Keratinocyte (primary cell): Measurements from ENCODE around the gene RP9. TPM values are rescaled to one million over a fixed set of nuclear protein-coding genes. Genes with fewer than 3 reads are reported as not detected.

ENCODE experiments used
- DNase-seq: peaks from one replicate; pipeline ENCODE4 v3.0.0-alpha.2; 2011; ENCODE audit warnings: low read depth, missing footprints, low spot score
- FAIRE-seq: peaks from 2 replicates; lab custom pipeline; 2011; peaks lifted over from hg19 to GRCh38; lab: Jason Lieb, UNC
- H2AFZ ChIP-seq: 2 replicates; pipeline ENCODE4 v1.6.0; 2012; ENCODE audit warnings: low read length, control low read depth, inconsistent platforms; ENCODE audit not compliant: control insufficient read depth
- H3K27ac ChIP-seq: 2 replicates; pipeline ENCODE4 v1.5.1; 2011; ENCODE audit warnings: low read length; ENCODE audit not compliant: control insufficient read depth, insufficient read depth
- H3K27me3 ChIP-seq: 3 replicates; pipeline ENCODE4 v1.6.0; 2011; ENCODE audit warnings: low read length; ENCODE audit not compliant: control insufficient read depth, insufficient read depth; ENCODE audit errors: extremely low read depth
- H3K36me3 ChIP-seq, 2 experiments: 2 replicates in 1 of 2; 3 replicates in 1 of 2; pipeline ENCODE4 v1.5.1; 2011; ENCODE audit warnings: low read length in 2 of 2, mild to moderate bottlenecking in 1 of 2; ENCODE audit not compliant: control insufficient read depth in 2 of 2, insufficient read depth in 2 of 2; ENCODE audit errors: extremely low read depth in 1 of 2
- H3K4me1 ChIP-seq: 3 replicates; pipeline ENCODE4 v1.5.1; 2011; ENCODE audit warnings: low read length; ENCODE audit not compliant: control insufficient read depth, insufficient read depth; ENCODE audit errors: extremely low read depth
- H3K4me2 ChIP-seq: 3 replicates; pipeline ENCODE4 v1.6.0; 2011; ENCODE audit warnings: low read depth, low read length; ENCODE audit not compliant: control insufficient read depth, insufficient read depth; ENCODE audit errors: extremely low read depth
- H3K4me3 ChIP-seq, 3 experiments: fragments of 200-600 bp in 1 of 3; sonication (generic) in 1 of 3; 2 replicates in 2 of 3; 3 replicates in 1 of 3; pipeline ENCODE4 v1.5.1; 2011 to 2016; ENCODE audit warnings: low read length in 3 of 3, mild to moderate bottlenecking in 3 of 3, control low read depth in 2 of 3, inconsistent platforms in 1 of 3, low read depth in 1 of 3, mixed read lengths in 1 of 3, mixed run types in 1 of 3, moderate library complexity in 1 of 3; ENCODE audit not compliant: control insufficient read depth in 2 of 3, insufficient read depth in 2 of 3; ENCODE audit errors: extremely low read depth in 1 of 3
- H3K79me2 ChIP-seq: 2 replicates; pipeline ENCODE4 v1.6.0; 2012; ENCODE audit warnings: low read length; ENCODE audit not compliant: control insufficient read depth, insufficient read depth
- H3K9ac ChIP-seq: 3 replicates; pipeline ENCODE4 v1.6.0; 2011; ENCODE audit warnings: low read length; ENCODE audit not compliant: control insufficient read depth, insufficient read depth; ENCODE audit errors: extremely low read depth
- H3K9me1 ChIP-seq: 3 replicates; pipeline ENCODE4 v1.6.0; 2011; ENCODE audit warnings: low read length; ENCODE audit not compliant: control insufficient read depth, insufficient read depth; ENCODE audit errors: extremely low read depth
- H3K9me3 ChIP-seq: 2 replicates; pipeline ENCODE4 v1.5.1; 2012; ENCODE audit warnings: low read depth, low read length; ENCODE audit not compliant: control insufficient read depth
- H4K20me1 ChIP-seq: 3 replicates; pipeline ENCODE4 v1.6.0; 2011; ENCODE audit warnings: low read length; ENCODE audit not compliant: control insufficient read depth, insufficient read depth; ENCODE audit errors: extremely low read depth
- EZH2 ChIP-seq: IDR thresholded peaks from one replicate; pipeline ENCODE4 v1.6.1; 2012; ENCODE audit warnings: inconsistent platforms, mild to moderate bottlenecking, low read length, moderate library complexity
- dilution Hi-C: fragments of 300-500 bp; cut with MboI; formaldehyde crosslinking; loops from one replicate; pipeline ENCODE4 v1.7.0; 2020; ENCODE audit warnings: low sequenced_read_pairs; ENCODE audit not compliant: extremely low pct_ligation_motif_present
- polyA plus RNA-seq, 5 experiments: library from polyadenylated mRNA; depleted of rRNA in 3 of 5; stranded (reverse) in 3 of 5; stranded (forward) in 1 of 5; unstranded in 1 of 5; fragments of >200 nt; gene quantifications; 1 replicate in 1 of 5; 2 replicates in 3 of 5; 3 replicates in 1 of 5; pipeline versions ENCODE4 v1.2.1 to v1.2.3, GENCODE V29; 2011 to 2012; ENCODE audit warnings: missing spikeins in 2 of 5, low read depth in 1 of 5, low replicate concordance in 1 of 5
- TF ChIP-seq, protein P1 (sequence below), 3 experiments: IDR thresholded peaks in 1 of 3; conservative IDR thresholded peaks in 1 of 3; optimal IDR thresholded peaks in 1 of 3; 2 replicates in 2 of 3; 3 replicates in 1 of 3; pipeline versions ENCODE3 to v1.5.1; 2011; ENCODE audit warnings: low read length in 3 of 3, mild to moderate bottlenecking in 3 of 3, moderate library complexity in 2 of 3, control low read depth in 1 of 3, inconsistent platforms in 1 of 3; ENCODE audit not compliant: insufficient read depth in 2 of 3; ENCODE audit errors: extremely low read depth in 1 of 3

RP9 gene
- polyA plus RNA-seq, 1 donor (not counting 4 experiments of a cell fraction or from before 2014, with no cell fraction given): 17.4 TPM

DNA sequence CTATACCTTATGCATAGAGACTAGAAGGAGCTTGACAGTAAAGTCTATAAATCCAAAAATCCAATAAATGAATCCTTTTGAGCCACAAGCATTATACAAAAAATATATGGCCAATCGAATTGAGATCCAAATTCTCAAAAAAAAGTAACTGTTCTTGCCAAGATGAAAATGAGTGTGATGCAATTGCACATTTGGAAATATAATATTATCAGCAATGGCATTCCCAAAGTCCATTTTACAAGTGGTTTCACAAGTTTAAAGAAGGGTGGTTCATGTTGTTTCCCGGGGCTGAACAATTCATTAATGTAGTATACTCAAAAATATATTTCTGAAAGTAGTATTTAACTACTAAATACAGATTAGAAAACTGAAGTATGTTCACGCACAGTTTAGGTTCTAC lies 7.3 kb downstream of the RP9 start:
- TF ChIP-seq, protein P1, sequence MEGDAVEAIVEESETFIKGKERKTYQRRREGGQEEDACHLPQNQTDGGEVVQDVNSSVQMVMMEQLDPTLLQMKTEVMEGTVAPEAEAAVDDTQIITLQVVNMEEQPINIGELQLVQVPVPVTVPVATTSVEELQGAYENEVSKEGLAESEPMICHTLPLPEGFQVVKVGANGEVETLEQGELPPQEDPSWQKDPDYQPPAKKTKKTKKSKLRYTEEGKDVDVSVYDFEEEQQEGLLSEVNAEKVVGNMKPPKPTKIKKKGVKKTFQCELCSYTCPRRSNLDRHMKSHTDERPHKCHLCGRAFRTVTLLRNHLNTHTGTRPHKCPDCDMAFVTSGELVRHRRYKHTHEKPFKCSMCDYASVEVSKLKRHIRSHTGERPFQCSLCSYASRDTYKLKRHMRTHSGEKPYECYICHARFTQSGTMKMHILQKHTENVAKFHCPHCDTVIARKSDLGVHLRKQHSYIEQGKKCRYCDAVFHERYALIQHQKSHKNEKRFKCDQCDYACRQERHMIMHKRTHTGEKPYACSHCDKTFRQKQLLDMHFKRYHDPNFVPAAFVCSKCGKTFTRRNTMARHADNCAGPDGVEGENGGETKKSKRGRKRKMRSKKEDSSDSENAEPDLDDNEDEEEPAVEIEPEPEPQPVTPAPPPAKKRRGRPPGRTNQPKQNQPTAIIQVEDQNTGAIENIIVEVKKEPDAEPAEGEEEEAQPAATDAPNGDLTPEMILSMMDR (optimal IDR thresholded peaks at IDR 0.05 in 1 of 3, IDR thresholded peaks at IDR 0.05 in 1 of 3, conservative IDR thresholded peaks at IDR 0.05 in 1 of 3; ENCODE audit: extremely low read depth in 1 of 3, insufficient read depth in 2 of 3, low read length in 3 of 3): no peak
- no peak for TF ChIP-seq EZH2
- no peak overlapping the region for H2AFZ ChIP-seq
- no peaks in the 10 kb centered on the region for H3K9me3 ChIP-seq
- no peak for FAIRE-seq
- H4K20me1 ChIP-seq: no peaks in the 10 kb centered on the region
- no peak for DNase-seq
- dilution Hi-C loops: no loop called here
- H3K27ac ChIP-seq: no peak overlapping the region
- no peak overlapping the region for H3K4me3 ChIP-seq
- no peaks in the 10 kb centered on the region for H3K9me1 ChIP-seq
- H3K27me3 ChIP-seq: no peaks in the 10 kb centered on the region
- no peak overlapping the region for H3K4me2 ChIP-seq
- peaks cover 42% of the 10 kb centered on the region for H3K79me2 ChIP-seq
- no peaks in the 10 kb centered on the region for H3K4me1 ChIP-seq
- H3K9ac ChIP-seq: no peak overlapping the region
- H3K36me3 ChIP-seq: peaks cover 13 to 26% of the 10 kb centered on the region in 2 experiments

DNA sequence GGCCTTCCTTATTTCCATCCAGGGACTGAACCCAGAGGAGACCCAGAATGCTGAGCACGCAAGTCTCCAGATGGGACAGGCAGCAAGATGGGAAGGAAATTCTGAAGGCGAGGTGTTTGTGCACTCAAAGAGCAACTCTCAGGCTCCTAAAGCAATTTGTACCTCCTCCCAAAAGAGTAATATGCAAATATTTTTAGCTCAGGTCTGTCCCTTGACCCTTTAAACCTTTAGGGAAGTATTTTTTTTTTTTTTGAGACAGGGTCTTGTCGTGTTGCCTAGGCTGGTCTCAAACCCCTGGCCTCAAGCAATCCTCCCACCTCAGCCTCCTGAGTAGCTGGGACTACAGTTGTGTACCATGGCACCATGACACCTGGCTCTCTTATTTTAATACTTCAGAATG lies 8.4 kb downstream of the RP9 start:
- TF ChIP-seq, protein P1 (optimal IDR thresholded peaks at IDR 0.05 in 1 of 3, IDR thresholded peaks at IDR 0.05 in 1 of 3, conservative IDR thresholded peaks at IDR 0.05 in 1 of 3; ENCODE audit: extremely low read depth in 1 of 3, insufficient read depth in 2 of 3, low read length in 3 of 3): no peak
- no peak for TF ChIP-seq EZH2
- no peak for DNase-seq
- no peaks in the 10 kb centered on the region for H3K4me1 ChIP-seq
- FAIRE-seq: no peak
- H3K9me3 ChIP-seq: no peaks in the 10 kb centered on the region
- H3K79me2 ChIP-seq: peaks cover 31% of the 10 kb centered on the region
- no peaks in the 10 kb centered on the region for H3K27me3 ChIP-seq
- H2AFZ ChIP-seq: no peak overlapping the region
- H3K4me2 ChIP-seq: no peak overlapping the region
- no peak overlapping the region for H3K4me3 ChIP-seq
- no peaks in the 10 kb centered on the region for H4K20me1 ChIP-seq
- no peak overlapping the region for H3K9ac ChIP-seq
- H3K36me3 ChIP-seq: peaks cover 20 to 27% of the 10 kb centered on the region in 2 experiments
- no peaks in the 10 kb centered on the region for H3K9me1 ChIP-seq
- dilution Hi-C loops: no loop called here
- no peak overlapping the region for H3K27ac ChIP-seq
